Glutamatergic neuron (in vitro differentiated cells): ENCODE data around the gene AFF3. TPM values are rescaled to one million over a fixed set of nuclear protein-coding genes. Genes with fewer than 3 reads are reported as not detected.

Experiments used
- DNase-seq: peaks from one replicate; pipeline ENCODE4 v3.0.0; 2022
- H3K27ac Mint-ChIP-seq: one replicate; pipeline ENCODE4 v1.8.0; 2020; ENCODE audit warnings: mild to moderate bottlenecking, mixed read lengths, inconsistent platforms; ENCODE audit not compliant: unreplicated experiment
- H3K27me3 Mint-ChIP-seq: one replicate; pipeline ENCODE4 v1.8.0; 2020; ENCODE audit warnings: mild to moderate bottlenecking, moderate library complexity, mixed read lengths, inconsistent platforms; ENCODE audit not compliant: unreplicated experiment
- H3K36me3 Mint-ChIP-seq: one replicate; pipeline ENCODE4 v1.8.0; 2020; ENCODE audit warnings: mild to moderate bottlenecking, mixed read lengths, inconsistent platforms; ENCODE audit not compliant: unreplicated experiment
- H3K4me1 Mint-ChIP-seq: one replicate; pipeline ENCODE4 v1.8.0; 2020; ENCODE audit warnings: mild to moderate bottlenecking, low read depth, mixed read lengths, inconsistent platforms; ENCODE audit not compliant: unreplicated experiment
- H3K4me3 Mint-ChIP-seq: one replicate; pipeline ENCODE4 v1.8.0; 2020; ENCODE audit warnings: mild to moderate bottlenecking, mixed read lengths, inconsistent platforms; ENCODE audit not compliant: unreplicated experiment
- H3K9me3 Mint-ChIP-seq: one replicate; pipeline ENCODE4 v1.8.0; 2020; ENCODE audit warnings: mild to moderate bottlenecking, moderate library complexity, mixed read lengths, inconsistent platforms; ENCODE audit not compliant: unreplicated experiment
- CTCF ChIP-seq: fragments of 200-600 bp; sonication (generic); IDR thresholded peaks from one replicate; pipeline ENCODE4 v1.5.0; 2021; ENCODE audit not compliant: partially characterized antibody, unreplicated experiment
- total RNA-seq: library from RNA; stranded (reverse); fragmentation: NEBNext Ultra II Directional; extraction: Animal tissue kit (Norgen Biotek cat#: 25700); gene quantifications from one replicate; pipeline ENCODE4 v1.2.1, GENCODE V29; 2021; ENCODE audit not compliant: unreplicated experiment

Gene AFF3
- total RNA-seq, 1 donor from 2014 or later = 125 TPM

DNA sequence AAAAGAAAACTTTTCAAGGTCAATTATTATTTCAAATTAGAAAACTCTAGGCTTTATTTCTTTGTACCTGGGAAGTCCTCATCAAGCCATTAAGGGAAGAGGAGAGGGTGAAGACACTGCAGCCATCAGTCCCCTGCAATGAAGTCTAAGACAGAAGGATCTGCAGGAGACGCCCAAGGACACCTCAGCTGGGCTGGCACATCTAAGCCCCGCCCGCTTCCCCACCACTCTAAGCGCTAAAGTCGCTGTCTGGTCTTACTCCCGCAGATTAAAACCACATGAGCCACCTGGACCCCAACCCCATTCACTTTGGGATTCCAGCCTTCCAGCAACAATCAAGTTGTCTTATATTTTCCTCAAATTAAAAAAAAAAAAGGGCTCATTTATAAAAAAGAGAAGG, 104.4 kb downstream of the AFF3 start:
- Mint-ChIP-seq H3K27me3 (peaks cover 3% of the 10 kb centered on the region), H3K36me3 (no peaks in the 10 kb centered on the region), H3K4me1 (peaks cover 23% of the 10 kb centered on the region), H3K9me3 (peaks cover 5% of the 10 kb centered on the region), H3K27ac (no peak overlapping the region), H3K4me3 (no peak overlapping the region)
- DNase-seq = peak; percentile 45
- no peak for TF ChIP-seq CTCF

DNA sequence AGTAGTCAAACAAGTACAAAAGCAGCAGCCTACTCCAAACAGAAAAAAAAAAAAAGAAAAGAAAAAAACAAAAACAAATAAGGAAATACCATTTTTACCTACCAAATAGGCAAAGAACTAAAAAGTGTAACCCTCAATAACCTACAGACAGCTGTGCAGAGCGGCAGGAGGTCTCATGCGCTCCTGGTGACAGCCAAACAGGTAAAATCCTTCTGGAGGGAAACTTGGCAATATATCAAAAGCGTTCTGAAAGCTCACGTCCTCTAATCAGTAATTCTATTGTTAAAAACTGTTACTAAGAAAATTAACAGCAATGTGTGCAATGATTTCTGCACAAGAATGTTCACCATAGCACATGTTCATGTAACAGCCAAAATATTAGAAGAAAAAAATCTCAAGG, 105.6 kb downstream of the AFF3 start:
- Mint-ChIP-seq H3K36me3 (no peaks in the 10 kb centered on the region), H3K27ac (no peak overlapping the region), H3K4me3 (no peak overlapping the region), H3K4me1 (peaks cover 16% of the 10 kb centered on the region), H3K27me3 (peaks cover 3% of the 10 kb centered on the region), H3K9me3 (peaks cover 3% of the 10 kb centered on the region)
- no peak for TF ChIP-seq CTCF
- DNase-seq = no peak

- no peaks in the 10 kb centered on the region for H3K36me3 Mint-ChIP-seq
- H3K27me3 Mint-ChIP-seq = peaks cover 3% of the 10 kb centered on the region
- no peak for DNase-seq
- H3K4me1 Mint-ChIP-seq = peaks cover 8% of the 10 kb centered on the region
- peaks cover 3% of the 10 kb centered on the region for H3K9me3 Mint-ChIP-seq
- no peak overlapping the region for H3K27ac Mint-ChIP-seq
- H3K4me3 Mint-ChIP-seq = no peak overlapping the region
- no peak for TF ChIP-seq CTCF
These were observed 106.4 kb downstream of the AFF3 start for GRCh38 chr2:100036026-100036425.

- DNase-seq = no peak
- H3K27me3 Mint-ChIP-seq = peaks cover 2% of the 10 kb centered on the region
- H3K36me3 Mint-ChIP-seq = peaks cover 4% of the 10 kb centered on the region
- H3K9me3 Mint-ChIP-seq = peaks cover 3% of the 10 kb centered on the region
- H3K4me3 Mint-ChIP-seq = no peak overlapping the region
- no peak for TF ChIP-seq CTCF
- H3K4me1 Mint-ChIP-seq = peaks cover 6% of the 10 kb centered on the region
- no peak overlapping the region for H3K27ac Mint-ChIP-seq
These were observed 108.0 kb downstream of the AFF3 start for GRCh38 chr2:100034431-100034830.

DNA sequence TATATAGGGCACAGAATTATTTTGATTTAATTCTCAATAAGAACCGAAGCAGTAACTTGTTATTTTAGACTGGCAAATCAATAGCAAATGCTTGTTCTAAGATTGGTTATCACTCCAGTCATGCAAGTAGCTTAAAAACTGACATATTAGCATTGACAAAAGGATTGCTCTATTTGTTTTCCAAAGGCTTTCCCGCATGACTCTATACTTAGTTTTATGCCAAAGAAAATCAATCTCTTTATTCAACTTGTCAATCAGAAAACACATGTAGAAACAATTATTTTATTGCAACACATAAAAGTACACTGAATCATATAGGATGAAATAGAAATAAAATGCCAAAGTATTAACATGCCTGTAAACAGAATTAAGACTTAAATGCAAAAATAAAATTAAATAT, 108.4 kb downstream of the AFF3 start:
- H3K4me1 Mint-ChIP-seq = peaks cover 6% of the 10 kb centered on the region
- H3K4me3 Mint-ChIP-seq = no peak overlapping the region
- H3K27ac Mint-ChIP-seq = no peak overlapping the region
- peaks cover 3% of the 10 kb centered on the region for H3K9me3 Mint-ChIP-seq
- no peak for TF ChIP-seq CTCF
- peaks cover 2% of the 10 kb centered on the region for H3K27me3 Mint-ChIP-seq
- H3K36me3 Mint-ChIP-seq = peaks cover 4% of the 10 kb centered on the region
- DNase-seq = no peak
